HG02870 (cell line): Measurements from ENCODE around the gene GRM2.

Source experiments
- ATAC-seq: cut with Tn5 transposase; IDR thresholded peaks from one replicate; pipeline ENCODE4 v1.9.1; 2021; ENCODE audit warnings: mild to moderate bottlenecking, moderate library complexity; ENCODE audit not compliant: unreplicated experiment

The GRM2 gene

DNA sequence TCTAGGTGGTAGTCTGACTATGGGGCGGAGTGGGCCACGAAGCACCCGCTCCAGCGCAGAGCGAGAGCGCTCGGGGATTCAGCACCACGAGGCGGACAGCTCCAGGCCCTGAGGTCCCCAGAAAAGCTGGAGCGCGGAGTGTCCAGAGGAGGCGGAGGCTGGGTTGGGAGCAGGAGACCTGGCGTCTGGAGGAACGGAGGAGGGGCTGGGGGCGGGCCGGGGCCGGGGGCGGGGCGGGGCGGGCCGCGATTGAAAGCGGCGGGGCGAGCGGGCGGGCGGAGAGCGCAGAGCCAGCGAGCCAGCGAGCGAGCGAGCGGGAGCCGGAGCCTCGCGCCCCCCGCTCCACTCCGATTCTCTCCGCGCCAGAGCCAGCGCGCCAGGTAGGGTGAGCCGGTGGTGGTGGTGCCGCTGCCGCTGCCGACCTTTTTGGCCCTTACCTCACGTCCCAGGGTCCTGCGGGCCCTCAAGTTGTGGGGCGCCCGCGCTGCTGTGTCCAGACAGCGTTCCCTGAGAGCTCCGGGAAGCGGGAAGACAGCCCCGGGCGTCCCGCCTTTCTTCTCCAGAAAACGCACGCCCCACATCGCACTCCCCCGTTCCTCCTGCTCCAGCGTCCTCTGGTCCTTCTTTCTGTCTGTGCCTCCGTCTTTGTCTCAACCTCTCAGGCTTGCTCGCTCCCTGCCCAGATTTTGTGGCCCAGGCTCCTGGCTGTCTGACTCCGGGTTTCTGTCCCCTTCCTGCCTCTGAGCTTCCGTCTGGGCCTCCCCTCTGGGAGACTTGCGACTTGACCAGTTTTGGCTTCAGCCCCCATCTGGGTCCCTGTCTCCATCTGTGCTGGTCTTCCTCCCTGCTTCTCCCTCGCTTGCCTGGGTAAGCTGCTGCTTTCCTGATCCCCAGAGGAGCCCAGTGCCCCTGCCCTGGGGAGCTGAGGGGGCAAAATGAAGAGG is at the start of gene GRM2:
Gene GRM2 (plus strand): TSS at position 281 of the 944 bp plus-strand sequence. CDS start 1,916 bp downstream, outside the sequence.
- ATAC-seq: no peak

- no peak for ATAC-seq
These were observed 49.6 kb upstream of the GRM2 start for GRCh38 chr3:51657234-51657633.

- ATAC-seq: no peak
These were observed 46.9 kb upstream of the GRM2 start for GRCh38 chr3:51659942-51660341.

- ATAC-seq: no peak
These were observed 44.4 kb upstream of the GRM2 start for GRCh38 chr3:51662456-51662855.

DNA sequence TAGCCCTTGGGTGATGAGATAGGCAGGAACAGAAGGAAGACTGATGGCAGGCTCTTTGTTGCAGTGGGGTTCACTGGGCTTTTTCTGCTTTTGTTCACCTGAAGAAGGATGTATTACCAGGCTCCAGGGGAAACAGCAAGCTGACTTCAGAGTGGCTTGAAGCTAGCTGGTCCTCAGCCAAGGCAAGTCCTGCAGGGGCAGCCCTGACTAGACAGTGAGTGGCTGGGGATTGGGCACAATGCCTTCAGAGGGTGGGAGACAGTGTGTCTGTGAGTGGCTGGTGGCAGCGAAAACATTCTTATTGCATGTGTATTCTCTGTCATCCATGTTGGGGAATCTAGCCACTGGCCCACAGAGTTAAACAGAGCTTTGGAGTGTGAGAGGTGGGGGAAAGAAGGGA is 38.1 kb upstream of the GRM2 start:
- no peak for ATAC-seq

GRCh38 chr3:51669241-51670052 is 37.4 kb upstream of the GRM2 start:
- ATAC-seq: no peak

GRCh38 chr3:51670053-51670822 is 36.6 kb upstream of the GRM2 start:
- ATAC-seq: no peak

- peak; percentile 67 for ATAC-seq
These were observed 35.8 kb upstream of the GRM2 start, which contains the start of gene TEX264 for GRCh38 chr3:51670823-51671733. Gene TEX264 (plus strand): TSS chr3:51671252. CDS start chr3:51674305, 3,053 bp downstream.

DNA sequence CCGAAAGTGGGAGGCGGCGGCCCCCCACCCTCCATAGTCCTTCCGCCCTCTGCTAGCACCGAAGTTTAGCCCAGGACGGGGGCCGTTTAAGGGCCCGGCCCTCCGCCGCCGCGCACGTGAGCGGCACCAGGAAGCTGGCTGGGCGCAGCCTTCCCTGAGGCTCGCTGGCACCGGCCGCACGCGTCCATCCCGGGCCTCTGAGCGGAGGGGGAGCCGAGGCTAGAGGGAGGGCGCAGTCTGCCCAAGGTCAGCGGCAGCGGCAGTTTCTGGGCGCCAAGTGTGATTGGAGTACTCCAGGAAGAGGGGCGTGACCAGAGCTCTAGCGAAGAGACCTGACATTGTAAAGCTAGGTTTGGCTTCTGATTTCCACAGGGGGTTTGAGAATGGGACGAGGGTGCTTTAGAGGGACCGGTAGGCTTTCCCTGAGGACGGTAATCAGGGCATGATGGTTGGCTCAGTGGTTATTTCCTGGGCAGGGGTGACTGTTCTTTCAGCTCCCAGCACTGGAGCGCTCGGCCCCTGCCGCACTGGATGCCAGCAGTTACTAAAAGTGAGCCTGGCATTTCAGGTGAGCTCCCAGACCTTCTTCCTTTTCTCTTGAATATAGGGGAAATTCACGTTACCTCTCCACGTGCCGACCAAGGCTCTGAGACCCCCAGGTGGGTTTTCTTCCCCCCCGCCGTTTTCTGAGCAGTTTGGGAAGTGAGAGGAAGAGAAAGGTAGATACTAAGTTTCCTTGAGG is 35.0 kb upstream of the GRM2 start:
- ATAC-seq: peak; percentile 35

DNA sequence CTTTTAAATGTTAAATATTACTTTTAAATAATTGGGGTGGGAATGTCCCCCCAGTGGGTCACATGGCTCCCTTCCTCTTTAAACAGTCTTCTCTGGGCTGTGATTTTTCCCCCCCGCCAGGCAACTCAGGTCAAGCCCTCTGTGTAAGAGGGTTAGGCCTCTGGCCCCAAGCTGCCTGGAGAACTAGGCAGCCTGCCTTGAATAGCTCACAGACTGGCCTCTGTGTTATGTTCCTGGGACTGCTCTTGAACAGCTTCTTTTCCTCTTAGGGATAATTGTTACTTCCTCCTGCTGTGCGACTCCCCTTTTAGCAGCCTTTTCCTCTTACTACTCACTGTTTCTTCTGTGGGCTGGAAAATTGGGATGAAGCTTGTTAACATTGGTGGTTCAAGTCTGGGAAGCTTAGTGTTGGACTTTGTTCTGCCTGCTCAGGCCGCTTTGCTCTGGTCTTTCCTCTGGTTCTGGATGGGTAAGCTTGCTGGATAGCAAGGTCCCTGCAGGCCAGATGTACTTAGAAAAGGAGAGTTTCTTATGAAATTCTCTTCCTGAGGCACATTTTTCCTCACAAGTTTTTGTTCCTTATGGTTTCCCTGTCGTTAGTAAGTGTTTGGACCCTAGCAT is 33.6 kb upstream of the GRM2 start:
- ATAC-seq: no peak

- ATAC-seq: no peak
These were observed 32.8 kb upstream of the GRM2 start for GRCh38 chr3:51673802-51674654.

- no peak for ATAC-seq
These were observed 31.7 kb upstream of the GRM2 start for GRCh38 chr3:51675201-51675611.

DNA sequence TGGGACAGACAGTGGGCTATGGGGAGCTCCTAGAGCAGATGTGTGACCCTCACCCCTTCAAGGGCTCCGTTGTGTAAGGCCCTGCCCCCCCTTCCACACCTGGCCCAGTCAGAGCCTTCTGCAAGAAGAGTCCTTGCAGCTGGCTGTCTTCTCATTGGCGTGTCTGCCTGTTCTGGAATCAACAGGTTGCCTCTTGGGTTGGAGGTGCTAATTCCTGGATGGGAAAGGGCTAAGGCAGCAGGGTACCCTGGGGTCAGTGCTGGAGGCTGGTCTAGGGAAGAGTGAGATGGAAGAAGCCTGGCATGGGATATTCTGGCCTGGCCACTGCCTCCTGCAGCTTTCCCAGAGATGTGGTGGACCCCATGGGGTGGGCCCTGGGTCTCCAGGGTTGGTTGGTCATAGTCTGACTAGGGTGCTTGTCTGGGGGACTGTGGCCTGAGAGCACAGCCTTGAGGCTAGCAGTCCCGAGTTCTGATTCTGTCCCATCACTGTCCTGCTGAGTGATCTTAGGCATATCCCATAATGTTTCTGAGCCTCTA is 30.7 kb upstream of the GRM2 start:
- no peak for ATAC-seq

GRCh38 chr3:51677358-51677757 is 29.5 kb upstream of the GRM2 start:
- no peak for ATAC-seq

DNA sequence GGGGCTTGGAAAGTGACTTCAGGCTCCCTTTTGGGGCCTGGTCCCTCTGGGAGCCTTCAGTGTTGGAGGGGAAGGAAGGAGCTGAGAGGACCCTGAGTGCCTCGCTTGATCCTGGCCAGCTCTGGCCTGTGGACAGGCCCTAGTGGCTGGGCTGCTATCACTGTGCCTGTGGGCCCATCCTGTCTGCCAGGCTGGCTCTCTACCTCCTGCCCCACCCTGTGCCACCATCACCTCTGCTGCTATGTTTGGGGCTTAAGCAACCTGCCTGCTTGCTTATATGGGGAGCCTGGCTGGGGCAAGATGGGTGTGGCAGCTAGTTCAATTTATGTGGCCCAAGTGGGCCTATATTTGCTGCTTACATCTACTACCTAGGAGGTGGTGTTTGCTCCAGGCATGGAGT is 28.7 kb upstream of the GRM2 start:
- no peak for ATAC-seq

- ATAC-seq: no peak
These were observed 28.2 kb upstream of the GRM2 start for GRCh38 chr3:51678641-51679040.

DNA sequence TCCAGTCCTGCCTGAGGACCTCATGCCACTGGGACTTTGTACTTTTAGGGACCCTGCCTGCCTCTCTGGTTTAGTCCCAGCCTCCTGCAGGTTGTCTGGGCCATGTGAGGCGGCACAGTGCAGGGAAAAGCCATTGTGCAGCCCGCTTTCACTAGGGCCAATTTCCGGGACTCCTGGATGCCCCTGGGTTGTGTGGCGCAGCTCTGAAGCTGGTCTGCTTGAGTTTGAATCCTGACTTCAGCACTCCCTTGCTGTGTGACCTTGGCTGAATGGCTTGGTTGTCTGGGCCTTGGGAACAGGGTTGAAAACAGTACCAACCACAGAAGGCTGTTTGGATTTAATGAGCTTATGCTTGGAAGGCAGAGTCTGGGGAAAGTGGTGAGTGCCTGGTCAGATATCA is 27.6 kb upstream of the GRM2 start:
- ATAC-seq: no peak

DNA sequence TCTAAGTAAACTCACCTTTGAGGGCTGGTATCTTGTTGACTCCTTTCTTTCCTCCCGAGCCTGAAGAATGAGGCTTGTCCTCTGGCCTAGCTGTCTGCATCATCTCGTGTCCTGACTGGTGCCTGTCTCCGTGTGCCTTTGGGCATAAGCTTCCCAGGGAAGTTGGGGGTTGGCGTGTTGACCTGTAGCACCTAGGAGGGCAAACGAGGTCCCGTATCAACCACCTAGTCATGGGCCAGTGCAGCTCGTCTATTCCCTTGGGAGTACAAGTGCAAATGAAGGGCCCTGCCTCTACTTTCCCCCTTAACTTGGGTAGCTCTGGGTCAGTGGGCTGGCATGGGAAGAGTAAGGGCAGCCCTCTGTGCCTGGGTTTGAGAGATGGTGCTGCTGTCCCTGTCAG is 27.1 kb upstream of the GRM2 start:
- ATAC-seq: no peak
